HepG2 (cell line): ENCODE data around the gene AMER3. TPM values are rescaled to one million over a fixed set of nuclear protein-coding genes. Genes with fewer than 3 reads are reported as not detected.

Source experiments
- FLYWCH1 ChIP-seq: sonication (generic); formaldehyde crosslinking; IDR thresholded peaks from 2 replicates; pipeline ENCODE4 v1.8.1; 2023; ENCODE audit warnings: mild to moderate bottlenecking, missing genetic modification reagents
- HIC2 ChIP-seq: sonication (generic); formaldehyde crosslinking; IDR thresholded peaks from 2 replicates; pipeline ENCODE4 v1.9.0; 2022; ENCODE audit warnings: low read depth, missing genetic modification reagents
- HNF1A ChIP-seq, 2 experiments: sonication (generic) in 1 of 2; formaldehyde crosslinking in 1 of 2; IDR thresholded peaks; 2 replicates each; pipeline versions ENCODE4 v1.4.0 to v1.6.1; 2016 to 2020; ENCODE audit warnings: borderline replicate concordance in 1 of 2, low read depth in 1 of 2, mild to moderate bottlenecking in 1 of 2, missing genetic modification reagents in 1 of 2
- JUNB ChIP-seq: sonication (generic); formaldehyde crosslinking; IDR thresholded peaks from 2 replicates; pipeline ENCODE4 v1.8.0; 2022; ENCODE audit warnings: missing genetic modification reagents, mild to moderate bottlenecking, borderline replicate concordance
- KLF11 ChIP-seq: IDR thresholded peaks from 2 replicates; pipeline ENCODE4 v1.6.1; 2016; ENCODE audit warnings: missing compliant biosample characterization
- SP1 ChIP-seq, 2 experiments: fragments of 450-650 bp in 1 of 2; sonication (generic) in 1 of 2; formaldehyde crosslinking in 1 of 2; IDR thresholded peaks; 2 replicates each; pipeline versions ENCODE4 v1.4.0 to v1.6.1; 2016 to 2020; ENCODE audit warnings: missing genetic modification reagents in 1 of 2
- UBTF ChIP-seq: sonication (generic); formaldehyde crosslinking; IDR thresholded peaks from 2 replicates; pipeline ENCODE4 v1.4.0; 2020; ENCODE audit warnings: mild to moderate bottlenecking, missing genetic modification reagents
- ZNF773 ChIP-seq: sonication (generic); formaldehyde crosslinking; IDR thresholded peaks from 2 replicates; pipeline ENCODE4 v1.4.0; 2020; ENCODE audit warnings: missing genetic modification reagents, borderline replicate concordance
- polyA plus RNA-seq, 8 experiments: library from polyadenylated mRNA; depleted of rRNA in 3 of 8; stranded (reverse) in 7 of 8; unstranded in 1 of 8; fragments of >200 nt; fragmentation: Illumina TruSeq in 4 of 8; extraction: Trizol in 4 of 8; gene quantifications; 2 replicates each; pipeline versions ENCODE4 v1.2.1 to v1.2.3, GENCODE V29; 2011 to 2016; ENCODE audit warnings: low read depth in 4 of 8, missing spikeins in 1 of 8, mixed read lengths in 1 of 8; ENCODE audit not compliant: insufficient read depth in 1 of 8
- total RNA-seq, 5 experiments: library from RNA; depleted of rRNA; stranded (reverse); fragments of >200 nt; fragmentation: Illumina TruSeq; extraction: Trizol; gene quantifications; 2 replicates each; pipeline ENCODE4 v1.2.3, GENCODE V29; 2016; ENCODE audit warnings: low read depth in 1 of 5
- TF ChIP-seq, protein P1 (sequence below): sonication (generic); formaldehyde crosslinking; IDR thresholded peaks from 2 replicates; pipeline ENCODE4 v1.4.0; 2020; ENCODE audit warnings: missing genetic modification reagents
- TF ChIP-seq, protein P2 (sequence below): sonication (generic); formaldehyde crosslinking; IDR thresholded peaks from 2 replicates; pipeline ENCODE4 v1.4.0; 2020; ENCODE audit warnings: missing genetic modification reagents, borderline replicate concordance

Gene AMER3
- total and polyA plus RNA-seq, 2 of the 13 experiments (the other 11 are each of a cell fraction or from before 2014, with no cell fraction given), result not detected

DNA sequence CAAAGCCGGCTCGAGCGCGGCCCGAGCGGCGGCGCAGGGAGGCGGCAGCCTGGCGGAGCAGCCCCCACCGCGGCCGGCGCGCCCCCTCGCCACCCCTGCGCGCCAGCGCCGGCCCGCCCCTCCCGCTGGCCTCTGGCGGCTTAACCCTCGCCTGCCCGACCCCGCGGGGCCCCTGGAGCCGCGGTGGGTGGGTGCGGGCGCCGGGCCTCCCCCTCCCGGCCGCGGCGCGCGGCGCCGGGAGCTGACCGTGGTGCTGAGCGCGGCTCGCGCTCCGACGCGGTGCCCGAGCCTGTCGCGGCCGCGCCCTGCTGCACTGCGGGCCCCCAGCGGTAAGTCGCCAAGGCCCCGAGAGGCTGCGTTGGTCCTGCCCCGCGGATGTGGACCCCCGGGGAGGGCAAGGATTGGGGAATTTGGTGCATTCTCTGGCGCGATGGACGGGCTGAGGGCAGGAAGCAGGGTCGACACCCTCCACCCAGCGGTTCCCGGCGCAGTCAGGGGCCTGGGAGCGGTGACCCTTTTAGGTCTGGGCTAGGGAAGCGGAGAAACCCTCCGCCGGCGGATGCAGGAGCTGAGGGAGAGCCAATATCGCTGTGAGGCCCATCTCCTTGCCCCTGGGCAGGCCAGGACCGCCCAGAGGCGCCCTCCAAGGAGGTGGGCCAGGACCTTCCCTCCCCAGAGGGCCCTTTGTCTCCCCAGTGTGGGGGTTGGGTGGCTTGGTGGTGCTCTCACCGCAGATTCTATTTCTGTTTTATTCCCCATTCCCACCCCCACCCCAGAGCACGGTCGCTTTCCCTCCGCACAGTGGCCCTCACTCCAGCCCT lies 923 bp downstream of the AMER3 start (continued):
- TF ChIP-seq HNF1A (IDR thresholded peaks at IDR 0.05; ENCODE audit: low read depth) (no peak), HNF1A (CRISPR knock-in tag; IDR thresholded peaks at IDR 0.05; ENCODE audit: borderline replicate concordance) (no peak), KLF11 (no peak), JUNB (CRISPR knock-in tag) (no peak), HIC2 (CRISPR knock-in tag) (no peak; the same call in 1 of the 2 replicates), ZNF773 (peak; percentile 69; the same call in 1 of the 2 replicates), UBTF (CRISPR knock-in tag) (peak; percentile 20; the same call in 1 of the 2 replicates), FLYWCH1 (CRISPR knock-in tag) (no peak), SP1 (IDR thresholded peaks at IDR 0.05) (no peak), SP1 (CRISPR knock-in tag; IDR thresholded peaks at IDR 0.05) (no peak)
- TF ChIP-seq, protein P1, sequence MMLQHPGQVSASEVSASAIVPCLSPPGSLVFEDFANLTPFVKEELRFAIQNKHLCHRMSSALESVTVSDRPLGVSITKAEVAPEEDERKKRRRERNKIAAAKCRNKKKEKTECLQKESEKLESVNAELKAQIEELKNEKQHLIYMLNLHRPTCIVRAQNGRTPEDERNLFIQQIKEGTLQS, result 0 out of 2 replicates have a peak, but pooled peaks have one; percentile 12
- TF ChIP-seq, protein P2, sequence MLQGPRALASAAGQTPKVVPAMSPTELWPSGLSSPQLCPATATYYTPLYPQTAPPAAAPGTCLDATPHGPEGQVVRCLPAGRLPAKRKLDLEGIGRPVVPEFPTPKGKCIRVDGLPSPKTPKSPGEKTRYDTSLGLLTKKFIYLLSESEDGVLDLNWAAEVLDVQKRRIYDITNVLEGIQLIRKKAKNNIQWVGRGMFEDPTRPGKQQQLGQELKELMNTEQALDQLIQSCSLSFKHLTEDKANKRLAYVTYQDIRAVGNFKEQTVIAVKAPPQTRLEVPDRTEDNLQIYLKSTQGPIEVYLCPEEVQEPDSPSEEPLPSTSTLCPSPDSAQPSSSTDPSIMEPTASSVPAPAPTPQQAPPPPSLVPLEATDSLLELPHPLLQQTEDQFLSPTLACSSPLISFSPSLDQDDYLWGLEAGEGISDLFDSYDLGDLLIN (CRISPR knock-in tag), result no peak
